NCI-H1417 treated with DMSO at 0.1 percent for 48 hours (cell line): ENCODE results near the gene PLCH1.
"Not testable (repeated sequence)": the region's sequence is repeated elsewhere in the genome, so short reads cannot be mapped to it uniquely, and the experiment has no call there.

Experiments
- DNase-seq: peaks from one replicate; lab custom pipeline; 2025; lab: John Stamatoyannopoulos, UW

PLCH1 gene

DNA sequence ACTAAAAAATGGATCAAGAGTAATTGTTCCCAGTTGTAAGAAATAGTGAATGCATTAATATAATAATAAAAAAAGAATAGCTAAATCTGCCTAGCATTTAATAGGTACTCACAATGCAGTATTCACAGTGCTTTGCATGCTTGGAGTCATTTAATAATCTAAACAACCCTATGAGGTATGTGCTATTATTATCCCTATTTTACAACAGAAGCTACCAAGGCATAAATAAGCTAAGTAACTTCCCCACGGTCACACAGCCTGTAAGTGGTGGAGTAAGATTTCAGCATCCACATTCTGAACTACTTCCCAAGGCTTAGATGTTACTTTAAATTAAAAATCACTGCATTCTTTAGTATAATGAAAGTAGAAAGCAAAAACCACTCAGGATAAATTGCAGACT lies 102.9 kb downstream of the PLCH1 start:
- no peak for DNase-seq

DNA sequence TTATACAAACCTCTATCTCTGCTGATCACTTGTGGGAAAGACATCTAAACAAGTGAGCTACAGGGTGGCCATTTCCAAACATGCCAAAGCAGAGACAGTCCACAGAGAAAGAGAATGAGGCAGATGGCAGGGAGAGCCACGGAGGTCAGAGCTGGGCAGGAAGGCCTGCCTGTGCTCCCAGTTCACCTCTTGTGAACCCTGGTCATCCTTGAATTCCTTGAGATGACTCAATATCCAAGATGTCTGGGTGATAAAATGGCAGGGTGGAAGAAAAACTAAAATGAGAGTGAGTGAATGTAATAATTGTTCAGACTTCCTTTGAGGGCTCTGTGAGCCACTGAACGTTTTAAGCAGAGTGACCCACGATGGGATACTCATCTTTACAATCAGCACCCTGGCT lies 104.8 kb downstream of the PLCH1 start:
- no peak for DNase-seq

DNA sequence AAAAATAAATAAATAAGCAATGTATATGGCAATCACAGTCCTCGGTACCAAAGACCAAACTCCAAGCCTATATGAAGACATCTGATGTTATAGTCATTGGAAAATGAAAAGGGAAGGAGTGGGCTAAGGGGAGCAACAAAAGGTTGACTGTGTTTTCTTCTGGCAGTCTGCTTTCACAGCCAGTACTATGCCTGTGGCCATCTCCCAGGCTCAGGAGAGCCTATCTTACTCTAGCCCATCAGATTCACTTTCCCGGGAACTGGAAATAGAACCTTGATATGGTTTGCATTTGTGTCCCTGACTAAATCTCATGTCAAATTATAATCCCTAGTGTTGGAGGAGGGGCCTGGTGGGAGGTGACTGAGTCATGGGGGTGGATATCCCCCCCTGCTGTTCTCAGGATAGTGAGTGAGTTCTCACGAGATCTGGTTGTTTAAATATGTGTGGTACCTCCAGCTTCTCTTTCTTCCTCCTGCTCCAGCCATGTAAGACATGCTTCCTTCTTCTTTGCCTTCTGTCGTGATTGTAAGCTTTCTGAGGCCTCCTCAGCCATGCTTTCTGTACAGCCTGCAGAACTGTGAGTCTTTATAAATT lies 105.3 kb downstream of the PLCH1 start:
- DNase-seq = no peak

DNA sequence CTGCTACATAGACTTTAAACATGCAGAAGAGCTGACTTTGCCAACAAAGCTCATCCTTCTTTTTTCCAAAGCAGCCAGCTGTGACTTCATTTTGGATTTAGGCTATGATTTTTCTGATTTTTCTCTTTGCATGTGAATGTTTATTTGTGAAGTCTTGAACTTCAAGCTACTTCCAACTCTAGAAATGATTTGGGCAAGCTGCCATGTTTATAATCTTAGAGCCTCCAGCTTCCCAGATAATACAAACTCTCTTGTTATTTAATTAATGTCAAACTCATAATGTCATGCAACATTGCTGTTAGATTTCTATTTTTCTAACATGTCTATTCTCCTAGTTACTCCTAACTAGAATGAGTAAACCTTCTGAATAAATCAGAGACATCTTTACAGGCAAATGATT lies 106.4 kb downstream of the PLCH1 start:
- DNase-seq = not testable (repeated sequence)

DNA sequence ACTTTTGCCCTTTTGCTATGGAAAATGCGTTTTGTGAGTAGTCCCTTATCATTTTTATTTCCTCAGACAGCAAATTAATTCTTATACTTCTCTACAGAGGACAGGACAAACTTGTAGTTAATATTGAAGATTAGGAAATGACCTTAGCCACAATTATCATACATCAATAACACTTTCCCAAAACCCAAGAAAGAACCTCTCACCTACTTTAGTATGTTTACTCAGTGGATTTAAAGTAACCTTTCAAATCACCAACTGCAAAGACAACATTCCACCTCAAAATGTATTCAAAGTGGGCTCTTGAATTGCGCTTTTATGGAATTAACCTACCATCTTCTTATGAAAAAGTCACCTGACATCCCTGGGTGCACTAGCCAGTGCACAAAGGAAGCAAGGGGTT lies 107.3 kb downstream of the PLCH1 start:
- DNase-seq = no peak

DNA sequence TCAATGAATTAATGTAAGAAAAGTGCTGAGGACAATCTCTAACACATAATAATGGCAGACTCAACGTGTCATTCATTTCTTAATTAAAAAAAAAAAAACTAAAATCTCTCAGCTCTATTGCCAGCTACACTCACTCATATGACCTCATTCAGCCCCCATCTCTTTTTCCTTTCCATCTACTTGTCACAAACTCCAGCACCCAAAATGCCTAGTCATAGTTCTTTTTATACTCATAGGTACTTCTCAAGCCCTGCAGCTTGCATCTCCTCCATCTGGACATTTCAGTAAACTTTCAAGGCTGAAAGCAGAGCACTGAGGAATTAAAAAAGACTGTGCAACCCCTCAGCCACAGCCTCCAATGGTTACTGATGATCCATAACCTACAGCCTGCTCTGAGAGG lies 109.8 kb downstream of the PLCH1 start:
- no peak for DNase-seq

DNA sequence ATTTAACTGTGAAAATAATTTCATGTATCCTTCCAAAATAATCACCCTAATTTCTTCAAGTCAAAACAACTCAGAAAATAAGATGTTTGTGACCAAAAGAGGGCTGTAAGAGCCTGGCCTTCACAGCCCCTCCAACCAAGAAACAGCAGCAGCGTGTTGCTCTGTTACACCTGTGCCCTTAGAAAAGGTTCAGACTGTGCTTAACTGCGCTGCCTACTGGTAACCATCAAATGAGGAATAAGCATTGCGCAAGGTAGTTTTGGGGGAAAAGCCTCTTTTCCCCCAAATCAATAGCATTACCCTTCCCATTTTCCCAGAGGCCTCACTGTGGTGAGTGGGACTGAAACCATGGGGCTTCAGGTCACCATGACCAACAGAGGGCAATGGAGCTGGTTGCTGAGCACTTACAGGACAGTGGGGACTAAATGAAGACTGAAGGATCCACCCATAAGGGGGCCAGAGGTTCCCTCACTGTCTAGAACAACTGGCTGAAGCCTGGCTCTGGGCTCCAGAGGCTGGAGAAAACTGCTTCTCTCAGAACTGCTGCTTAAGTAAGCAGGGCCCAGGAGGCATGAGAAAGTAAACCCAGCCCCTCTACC lies 110.7 kb downstream of the PLCH1 start:
- no peak for DNase-seq

DNA sequence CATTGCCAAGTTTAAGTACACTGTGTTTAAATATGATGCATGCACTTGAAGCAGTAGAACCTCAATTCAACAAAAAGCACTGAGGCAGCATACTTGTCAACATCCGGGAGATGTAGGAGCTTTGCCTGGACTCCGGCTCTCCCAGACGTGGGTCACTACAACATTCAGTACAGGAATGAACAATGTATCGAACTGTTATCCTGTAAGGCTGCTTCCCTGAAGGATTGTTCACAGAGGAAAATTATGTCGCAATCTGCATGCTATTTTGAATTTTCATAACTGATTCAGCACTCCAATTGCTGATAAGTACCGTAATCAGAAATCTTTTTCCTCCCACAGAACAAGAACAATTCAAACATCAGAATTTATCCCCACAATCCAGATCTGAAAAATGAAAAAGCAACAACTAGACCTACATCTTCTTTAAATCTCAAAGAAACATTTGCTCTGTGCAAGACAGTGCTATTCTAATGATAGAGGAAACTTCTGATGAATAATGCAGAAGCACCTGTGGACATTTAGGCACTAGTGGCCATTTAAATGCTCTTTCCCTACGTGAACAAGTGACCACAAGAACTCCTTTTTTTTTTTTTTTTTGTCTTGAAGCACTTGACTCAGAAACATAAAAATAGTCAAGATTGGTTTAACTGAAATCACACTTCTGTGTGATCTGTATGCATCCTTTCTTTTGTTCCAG lies 113.4 kb downstream of the PLCH1 start:
- DNase-seq = no peak

DNA sequence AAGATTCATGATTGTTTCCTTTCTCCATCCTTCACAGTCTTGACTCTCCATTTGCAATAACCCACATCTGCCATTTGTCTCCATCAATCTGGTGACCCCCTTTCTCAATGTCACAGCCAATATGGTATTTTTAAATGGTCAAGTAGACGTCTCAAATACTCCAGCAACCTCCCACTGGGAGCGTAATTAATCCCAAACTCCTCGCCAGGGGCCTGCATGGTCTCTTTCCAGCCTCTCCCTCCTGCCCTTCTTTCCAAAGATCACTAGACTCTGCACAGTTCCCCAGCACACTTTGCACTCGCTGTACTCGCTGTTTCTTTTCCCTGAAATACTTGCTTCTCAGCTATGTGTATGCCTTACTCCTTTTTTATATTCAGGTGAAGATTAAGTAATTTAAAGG lies 115.3 kb downstream of the PLCH1 start:
- DNase-seq = no peak

DNA sequence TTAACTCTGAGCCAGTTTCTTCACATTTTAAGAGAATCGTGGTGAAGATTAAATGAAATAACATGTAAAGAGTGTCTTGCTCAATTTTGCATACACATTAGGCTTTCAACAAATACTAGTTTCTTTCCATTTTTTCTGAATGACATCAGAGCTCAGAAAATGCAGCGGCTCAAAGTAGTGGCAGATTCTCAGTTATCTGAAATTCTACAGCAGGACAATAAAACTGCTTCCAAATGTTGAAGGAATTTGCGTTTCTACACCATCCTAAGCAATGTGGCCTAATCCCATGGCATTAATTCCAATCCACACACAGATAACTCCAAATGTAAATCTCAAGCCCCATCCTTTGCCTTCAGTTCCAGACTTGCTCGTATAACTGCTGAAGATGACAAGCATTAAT lies 115.8 kb downstream of the PLCH1 start:
- no peak for DNase-seq

DNA sequence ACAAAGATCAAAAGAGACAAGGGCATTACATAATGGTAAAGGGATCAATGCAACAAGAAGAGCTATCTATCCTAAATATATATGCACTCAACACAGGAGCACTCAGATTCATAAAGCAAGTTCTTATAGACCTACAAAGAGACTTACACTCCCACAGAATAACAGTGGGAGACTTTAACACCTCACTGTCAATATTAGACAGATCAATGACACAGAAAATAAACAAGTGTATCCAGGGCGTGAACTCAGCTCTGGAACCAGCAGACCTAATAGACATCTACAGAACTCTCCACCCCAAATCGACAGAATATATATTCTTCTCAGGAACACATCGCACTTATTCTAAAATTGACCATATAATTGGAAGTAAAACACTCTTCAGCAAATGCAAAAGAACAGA lies 122.2 kb downstream of the PLCH1 start:
- DNase-seq = not testable (repeated sequence)

DNA sequence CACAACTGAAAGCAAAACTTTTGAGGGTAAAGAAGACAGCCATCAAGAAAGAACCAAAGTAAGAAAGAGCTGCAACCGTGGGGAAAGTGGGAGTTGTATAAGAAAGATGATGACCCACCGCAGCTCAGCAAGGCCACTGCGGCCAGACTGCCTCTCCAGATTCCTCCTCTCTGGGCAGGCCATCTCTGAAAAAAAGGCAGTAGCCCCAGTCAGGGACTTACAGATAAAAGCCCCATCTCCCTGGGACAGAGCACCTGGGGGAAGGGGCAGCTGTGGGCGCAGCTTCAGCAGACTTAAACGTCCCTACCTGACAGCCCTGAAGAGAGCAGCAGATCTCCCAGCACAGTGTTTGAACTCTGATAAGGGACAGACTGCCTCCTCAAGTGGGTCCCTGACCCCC lies 124.3 kb downstream of the PLCH1 start:
- not testable (repeated sequence) for DNase-seq

DNA sequence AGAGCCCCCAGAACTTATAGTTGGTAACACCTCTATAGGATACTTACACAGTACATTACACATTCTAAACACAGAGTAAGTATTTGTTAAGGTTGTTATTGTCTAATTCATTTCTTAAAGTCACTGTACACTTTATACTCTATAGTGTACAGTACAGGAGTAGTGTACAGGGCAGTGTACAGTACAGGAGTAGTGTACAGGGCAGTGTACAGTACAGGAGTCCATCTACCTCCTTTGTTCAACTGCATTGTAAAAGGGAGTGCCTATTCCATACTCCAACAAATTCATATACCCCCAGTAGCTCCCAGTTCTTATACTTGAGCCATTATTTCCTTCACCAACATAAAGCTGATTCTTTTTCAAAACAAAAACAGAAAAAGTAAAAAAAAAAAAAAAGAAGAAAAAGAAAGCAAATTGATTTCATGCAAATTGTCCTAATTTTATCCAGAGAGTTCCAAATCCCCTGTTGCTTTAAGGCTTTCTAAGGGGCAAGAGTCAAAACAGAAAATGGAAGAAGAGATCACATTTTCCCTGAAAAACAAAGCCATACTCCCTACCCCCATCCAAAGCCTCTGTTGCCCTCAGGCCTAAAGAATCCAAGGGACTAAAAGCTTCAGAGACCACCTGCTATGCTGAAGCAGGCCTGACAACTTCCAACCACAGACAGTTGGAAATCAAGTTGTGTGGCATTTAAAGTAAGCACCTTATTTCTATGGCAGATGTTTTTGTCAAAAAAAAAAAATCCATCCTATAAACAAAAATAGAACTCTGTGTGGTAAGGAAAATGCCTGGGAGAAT lies 125.6 kb downstream of the PLCH1 start:
- no peak for DNase-seq

DNA sequence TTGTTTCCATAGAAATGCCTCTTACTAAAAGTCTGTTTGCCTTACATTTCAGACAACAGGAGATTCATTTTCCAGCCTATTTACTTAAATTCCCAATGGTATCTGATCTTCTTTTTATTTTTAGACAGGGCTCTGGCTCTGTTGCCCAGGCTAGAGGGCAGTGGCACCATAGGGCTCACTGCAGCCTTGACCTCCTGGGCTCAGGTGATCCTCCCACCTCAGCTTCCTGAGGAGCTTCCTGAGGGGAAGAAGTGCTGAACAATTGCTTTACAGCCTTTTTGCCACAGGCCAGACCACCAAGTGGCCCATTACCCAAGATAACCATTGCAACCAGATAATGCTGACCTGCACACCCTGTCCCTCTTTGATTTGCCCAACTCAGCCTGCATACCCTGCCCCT lies 126.3 kb downstream of the PLCH1 start:
- DNase-seq = no peak

DNA sequence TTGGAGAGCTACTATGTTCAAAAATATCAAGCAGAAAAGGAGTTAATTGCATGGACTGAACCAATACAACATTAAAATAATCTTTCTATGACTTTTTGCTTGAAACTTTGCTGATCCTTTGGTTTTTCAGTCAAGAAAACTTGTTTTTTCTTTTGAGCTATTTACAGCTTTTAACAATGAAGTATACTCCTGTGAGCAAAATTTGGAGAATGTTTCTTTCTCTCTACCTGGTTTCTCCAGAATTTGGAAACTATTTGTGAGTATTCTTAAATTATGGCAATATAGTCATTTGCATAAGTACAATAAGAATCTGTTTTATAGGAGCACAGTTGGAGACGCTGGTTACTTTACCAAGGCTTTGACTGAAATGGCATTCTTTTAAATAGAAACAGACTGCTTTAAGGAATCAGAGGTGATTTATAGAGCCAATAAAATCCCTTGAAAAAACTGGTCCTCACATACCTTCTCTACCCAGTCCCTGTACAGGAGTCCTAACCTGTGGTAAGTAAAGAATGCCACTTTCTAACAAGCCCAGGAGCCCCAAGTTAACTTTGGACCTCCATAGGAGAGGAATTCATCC lies 127.4 kb downstream of the PLCH1 start:
- no peak for DNase-seq

DNA sequence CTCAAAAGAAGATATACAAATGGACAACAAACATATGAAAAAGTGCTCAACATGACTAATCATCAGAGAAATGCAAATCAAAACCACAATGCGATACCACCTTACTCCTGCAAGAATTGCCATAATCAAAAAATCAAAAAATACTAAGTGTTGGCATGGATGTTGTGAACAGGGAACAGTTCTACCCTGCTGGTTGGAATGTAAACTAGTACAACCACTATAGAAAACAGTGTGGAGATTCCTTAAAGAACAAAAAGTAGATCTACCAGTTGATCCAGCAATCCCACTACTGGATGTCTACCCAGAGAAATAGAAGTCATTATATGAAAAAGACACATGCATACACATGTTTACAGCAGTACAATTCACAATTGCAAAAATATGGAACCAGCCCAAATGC lies 129.7 kb downstream of the PLCH1 start:
- DNase-seq = not testable (repeated sequence)

DNA sequence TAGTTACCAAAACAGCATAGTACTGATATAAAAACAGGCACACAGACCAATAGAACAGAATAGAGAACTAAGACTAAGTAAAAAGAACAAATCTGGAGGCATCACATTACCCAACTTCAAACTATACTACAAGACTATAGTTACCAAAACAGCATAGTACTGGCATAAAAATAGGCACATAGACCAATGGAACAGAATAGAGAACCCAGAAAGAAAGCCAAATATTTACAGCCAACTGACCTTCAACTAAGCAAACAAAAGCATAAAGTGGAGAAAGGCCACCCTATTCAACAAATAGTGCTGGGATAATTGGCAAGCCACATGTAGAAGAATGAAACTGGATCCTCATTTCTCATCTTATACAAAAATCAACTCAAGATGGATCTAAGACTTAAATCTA lies 130.5 kb downstream of the PLCH1 start:
- DNase-seq = not testable (repeated sequence)

DNA sequence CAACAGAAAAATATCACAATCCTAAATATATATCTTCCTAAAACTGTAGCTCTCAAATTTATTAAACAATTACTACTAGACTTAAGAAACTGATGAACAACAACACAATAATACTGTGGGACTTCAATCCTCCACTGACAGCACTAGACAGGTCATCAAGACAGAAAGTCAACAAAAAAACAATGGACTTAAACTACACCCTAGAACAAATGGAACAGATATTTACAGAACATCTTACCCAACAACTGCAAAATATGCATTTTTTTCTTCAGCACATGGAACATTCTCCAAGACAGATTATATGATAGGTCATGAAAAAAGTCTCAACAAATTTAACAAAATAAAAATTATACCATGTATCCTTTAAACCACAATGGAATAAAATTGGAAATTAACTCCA lies 133.4 kb downstream of the PLCH1 start:
- no peak for DNase-seq

DNA sequence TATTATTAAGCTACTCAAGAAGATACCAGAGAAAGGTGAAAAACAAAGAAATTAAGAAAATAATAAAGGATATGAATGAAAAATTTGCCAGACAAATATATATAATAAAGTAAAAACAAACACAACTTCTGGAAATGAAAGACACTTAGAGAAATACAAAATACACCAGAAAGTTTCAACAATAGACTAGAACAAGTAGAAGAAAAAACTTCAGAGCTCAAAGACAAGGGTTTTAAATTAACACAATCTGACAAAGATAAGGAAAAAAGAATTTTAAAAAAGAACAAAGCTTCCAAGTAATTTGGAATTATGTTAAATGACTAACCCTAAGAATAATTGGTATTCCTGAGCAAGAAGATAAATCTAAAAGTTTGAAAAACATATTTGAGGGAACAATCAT lies 135.3 kb downstream of the PLCH1 start:
- no peak for DNase-seq

DNA sequence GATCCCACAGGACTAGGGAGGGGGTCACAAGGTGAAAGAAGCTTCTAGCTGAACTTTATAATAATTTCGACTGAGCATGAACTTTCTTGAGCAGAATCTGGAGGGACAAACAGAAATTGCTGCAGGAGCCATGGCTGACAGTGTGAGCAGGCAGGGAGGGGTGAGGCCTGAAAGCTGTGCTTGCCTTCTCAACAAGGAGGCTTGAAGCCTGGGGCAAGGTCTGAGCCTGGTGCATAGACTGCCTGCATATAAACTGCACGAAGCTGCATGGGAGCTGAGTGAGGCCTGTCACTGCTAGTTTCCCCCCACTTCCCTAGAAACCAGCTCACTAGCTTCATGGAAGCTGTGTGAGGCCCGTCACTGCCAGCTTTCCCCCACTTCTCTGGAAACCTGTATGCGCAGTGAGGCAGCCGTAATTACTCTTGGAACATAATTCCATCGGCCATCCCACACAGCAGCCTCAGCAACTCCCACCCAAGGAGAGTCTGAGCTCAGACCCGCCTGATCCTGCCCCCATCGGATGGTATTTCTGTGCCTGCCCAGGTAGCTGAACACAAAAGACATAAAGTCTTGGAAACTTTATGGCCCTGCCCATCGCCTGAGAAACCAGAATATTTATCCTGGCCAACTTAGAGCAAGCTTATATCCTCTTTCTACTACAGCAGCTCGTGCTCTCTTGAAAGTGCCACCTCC lies 136.5 kb downstream of the PLCH1 start:
- no peak for DNase-seq

DNA sequence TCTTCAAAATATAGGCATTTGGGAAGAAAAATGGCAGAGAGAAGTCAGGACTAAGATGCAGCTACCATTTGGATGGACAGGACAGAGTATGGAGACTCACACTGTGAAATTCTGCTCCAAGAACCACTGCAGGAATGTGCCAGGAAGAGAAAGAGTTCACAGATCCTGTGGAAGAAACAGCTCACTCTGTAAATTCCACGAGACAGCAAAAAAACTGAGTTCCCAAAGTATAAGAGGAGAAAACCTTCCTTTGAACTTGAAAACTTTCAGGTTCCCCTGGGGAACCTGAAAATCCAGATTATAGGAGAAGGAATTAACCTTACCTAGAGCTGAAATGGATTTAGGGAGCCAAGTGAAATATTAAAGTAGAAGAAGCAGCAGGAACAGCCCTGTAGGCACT lies 137.1 kb downstream of the PLCH1 start:
- DNase-seq = no peak

DNA sequence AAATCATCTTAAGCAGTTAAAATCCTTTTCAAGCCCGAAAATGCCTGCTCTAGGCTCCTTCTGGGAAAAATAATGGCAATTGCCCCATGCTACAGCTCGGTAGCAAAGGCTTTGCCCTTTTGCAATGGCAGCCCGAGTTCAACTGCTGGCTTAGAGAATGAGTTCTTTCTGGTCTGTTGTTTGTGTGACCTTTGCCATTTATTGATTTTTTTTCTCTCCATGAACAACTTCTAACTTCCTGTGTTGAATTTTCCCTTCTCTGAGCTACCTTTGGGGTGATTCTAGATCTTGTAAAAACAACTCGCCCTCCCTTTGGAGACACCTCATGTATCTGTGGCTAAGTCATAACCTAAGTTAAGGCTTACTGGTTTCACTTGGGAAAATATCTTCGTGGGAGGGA lies 139.3 kb downstream of the PLCH1 start:
- no peak for DNase-seq
